Astrocyte (in vitro differentiated cells and primary cell): ENCODE results near the gene TRIM14. TPM values are rescaled to one million over a fixed set of nuclear protein-coding genes. Genes with fewer than 3 reads are reported as not detected.

Source experiments
- DNase-seq: peaks from one replicate; pipeline ENCODE4 v3.0.0-alpha.2; 2010; ENCODE audit warnings: low read depth
- FAIRE-seq: peaks from 2 replicates; lab custom pipeline; 2011; peaks lifted over from hg19 to GRCh38; lab: Jason Lieb, UNC
- H2AFZ ChIP-seq: 2 replicates; pipeline ENCODE4 v1.6.0; 2012; ENCODE audit warnings: low read depth, low read length, inconsistent platforms
- H3K27ac ChIP-seq: 2 replicates; pipeline ENCODE4 v1.5.1; 2011; ENCODE audit warnings: low read depth, low read length, inconsistent platforms
- H3K27me3 ChIP-seq: 2 replicates; pipeline ENCODE4 v1.6.0; 2011; ENCODE audit warnings: low read length, inconsistent platforms; ENCODE audit not compliant: insufficient read depth
- H3K36me3 ChIP-seq: 2 replicates; pipeline ENCODE4 v1.5.1; 2011; ENCODE audit warnings: low read length, inconsistent platforms; ENCODE audit not compliant: insufficient read depth
- H3K4me1 ChIP-seq: 2 replicates; pipeline ENCODE4 v1.5.1; 2011; ENCODE audit warnings: low read length, inconsistent platforms; ENCODE audit not compliant: insufficient read depth
- H3K4me2 ChIP-seq: 2 replicates; pipeline ENCODE4 v1.6.0; 2012; ENCODE audit warnings: low read length, inconsistent platforms
- H3K4me3 ChIP-seq: 2 replicates; pipeline ENCODE4 v1.5.1; 2011; ENCODE audit warnings: low read depth, mild to moderate bottlenecking, low read length, inconsistent platforms; ENCODE audit not compliant: insufficient read depth
- H3K79me2 ChIP-seq: 2 replicates; pipeline ENCODE4 v1.6.0; 2012; ENCODE audit warnings: mild to moderate bottlenecking, low read length, inconsistent platforms; ENCODE audit not compliant: insufficient read depth
- H3K9ac ChIP-seq: 2 replicates; pipeline ENCODE4 v1.6.0; 2012; ENCODE audit warnings: mild to moderate bottlenecking, low read length, inconsistent platforms
- H3K9me3 ChIP-seq: 2 replicates; pipeline ENCODE4 v1.5.1; 2012; ENCODE audit warnings: low read depth, mild to moderate bottlenecking, low read length, inconsistent platforms; ENCODE audit not compliant: insufficient read depth
- H4K20me1 ChIP-seq: 2 replicates; pipeline ENCODE4 v1.6.0; 2012; ENCODE audit warnings: low read length, inconsistent platforms; ENCODE audit not compliant: insufficient read depth
- H3K27ac Mint-ChIP-seq: one replicate; pipeline ENCODE4 v1.8.0; 2021; ENCODE audit warnings: mild to moderate bottlenecking, mixed read lengths; ENCODE audit not compliant: unreplicated experiment
- H3K27me3 Mint-ChIP-seq: one replicate; pipeline ENCODE4 v1.8.0; 2021; ENCODE audit warnings: low read depth, mixed read lengths; ENCODE audit not compliant: unreplicated experiment
- H3K36me3 Mint-ChIP-seq: one replicate; pipeline ENCODE4 v1.8.0; 2021; ENCODE audit warnings: low read depth, mixed read lengths; ENCODE audit not compliant: unreplicated experiment
- H3K4me1 Mint-ChIP-seq: one replicate; pipeline ENCODE4 v1.8.0; 2021; ENCODE audit warnings: low read depth, mixed read lengths; ENCODE audit not compliant: unreplicated experiment
- H3K4me3 Mint-ChIP-seq: one replicate; pipeline ENCODE4 v1.8.0; 2021; ENCODE audit warnings: mild to moderate bottlenecking, moderate library complexity, mixed read lengths; ENCODE audit not compliant: unreplicated experiment
- H3K9me3 Mint-ChIP-seq: one replicate; pipeline ENCODE4 v1.8.0; 2021; ENCODE audit warnings: mild to moderate bottlenecking, mixed read lengths; ENCODE audit not compliant: unreplicated experiment
- CTCF ChIP-seq: IDR thresholded peaks from 2 replicates; pipeline ENCODE4 v1.5.1; 2011; ENCODE audit warnings: low read depth, mild to moderate bottlenecking, inconsistent platforms, low read length, moderate library complexity; ENCODE audit not compliant: insufficient read depth
- EZH2 ChIP-seq: IDR thresholded peaks from 2 replicates; pipeline ENCODE4 v1.6.1; 2012; ENCODE audit warnings: mild to moderate bottlenecking, low read length, inconsistent platforms; ENCODE audit not compliant: insufficient read depth
- total RNA-seq: library from RNA; stranded (reverse); gene quantifications from 2 replicates; pipeline ENCODE4 v1.2.1, GENCODE V29; 2021

TRIM14 gene
- total RNA-seq, 1 donor from 2014 or later, result 34.1 TPM

- TF ChIP-seq EZH2 (no peak), CTCF (no peak)
- no peaks in the 10 kb centered on the region for H3K27me3 ChIP-seq
- no peak overlapping the region for H3K4me3 ChIP-seq
- Mint-ChIP-seq H3K27ac (no peak overlapping the region), H3K27me3 (peaks cover 7% of the 10 kb centered on the region), H3K9me3 (no peaks in the 10 kb centered on the region), H3K36me3 (no peaks in the 10 kb centered on the region), H3K4me1 (peaks cover 5% of the 10 kb centered on the region), H3K4me3 (no peak overlapping the region)
- no peaks in the 10 kb centered on the region for H3K4me1 ChIP-seq
- no peak overlapping the region for H2AFZ ChIP-seq
- FAIRE-seq (no peak), DNase-seq (no peak)
- no peaks in the 10 kb centered on the region for H3K79me2 ChIP-seq
- no peaks in the 10 kb centered on the region for H3K36me3 ChIP-seq
- no peaks in the 10 kb centered on the region for H3K9me3 ChIP-seq
- no peak overlapping the region for H3K4me2 ChIP-seq
- H3K27ac ChIP-seq, result no peak overlapping the region
- H3K9ac ChIP-seq, result no peak overlapping the region
- H4K20me1 ChIP-seq, result no peaks in the 10 kb centered on the region
These were observed 29.5 kb upstream of the TRIM14 start for GRCh38 chr9:98148486-98148885.

- DNase-seq, result no peak
- H3K4me3 Mint-ChIP-seq, result no peak overlapping the region
- FAIRE-seq, result no peak
- Histone ChIP-seq H2AFZ (no peak overlapping the region), H3K27me3 (no peaks in the 10 kb centered on the region), H3K79me2 (no peaks in the 10 kb centered on the region), H4K20me1 (no peaks in the 10 kb centered on the region), H3K9me3 (no peaks in the 10 kb centered on the region), H3K36me3 (no peaks in the 10 kb centered on the region), H3K4me3 (no peak overlapping the region), H3K4me1 (no peaks in the 10 kb centered on the region), H3K9ac (no peak overlapping the region), H3K4me2 (no peak overlapping the region), H3K27ac (no peak overlapping the region)
- H3K36me3 Mint-ChIP-seq, result no peaks in the 10 kb centered on the region
- H3K27ac Mint-ChIP-seq, result no peak overlapping the region
- TF ChIP-seq EZH2 (no peak), CTCF (no peak)
- no peaks in the 10 kb centered on the region for H3K9me3 Mint-ChIP-seq
- H3K27me3 Mint-ChIP-seq, result peaks cover 7% of the 10 kb centered on the region
- H3K4me1 Mint-ChIP-seq, result peaks cover 5% of the 10 kb centered on the region
These were observed 28.6 kb upstream of the TRIM14 start for GRCh38 chr9:98147582-98147981.

- Histone ChIP-seq H4K20me1 (no peaks in the 10 kb centered on the region), H3K36me3 (no peaks in the 10 kb centered on the region), H2AFZ (no peak overlapping the region), H3K27ac (no peak overlapping the region), H3K9ac (no peak overlapping the region), H3K27me3 (no peaks in the 10 kb centered on the region), H3K4me1 (no peaks in the 10 kb centered on the region), H3K9me3 (no peaks in the 10 kb centered on the region), H3K79me2 (no peaks in the 10 kb centered on the region), H3K4me3 (no peak overlapping the region), H3K4me2 (no peak overlapping the region)
- TF ChIP-seq EZH2 (no peak), CTCF (no peak)
- Mint-ChIP-seq H3K4me3 (no peak overlapping the region), H3K27ac (no peak overlapping the region), H3K27me3 (peaks cover 7% of the 10 kb centered on the region), H3K9me3 (no peaks in the 10 kb centered on the region), H3K4me1 (peaks cover 5% of the 10 kb centered on the region), H3K36me3 (no peaks in the 10 kb centered on the region)
- FAIRE-seq, result no peak
- DNase-seq, result no peak
These were observed 27.3 kb upstream of the TRIM14 start for GRCh38 chr9:98146101-98146991.
